Mesothelial cell of epicardium (in vitro differentiated cells): Measurements from ENCODE around the gene SLC48A1. TPM values are rescaled to one million over a fixed set of nuclear protein-coding genes. Genes with fewer than 3 reads are reported as not detected.
"Not testable (repeated sequence)": the region's sequence is repeated elsewhere in the genome, so short reads cannot be mapped to it uniquely, and the experiment has no call there.

ENCODE experiments used
- DNase-seq, 2 experiments: peaks; one replicate each; pipeline ENCODE4 v3.0.0; 2021; ENCODE audit warnings: low spot score in 2 of 2; ENCODE audit not compliant: unreplicated experiment in 2 of 2
- H3K27ac Mint-ChIP-seq: 2 replicates; pipeline ENCODE4 v1.8.0; 2021; ENCODE audit warnings: mixed read lengths
- H3K27me3 Mint-ChIP-seq: 2 replicates; pipeline ENCODE4 v1.8.0; 2021; ENCODE audit warnings: low read depth, mixed read lengths
- H3K36me3 Mint-ChIP-seq: 2 replicates; pipeline ENCODE4 v1.8.0; 2021; ENCODE audit warnings: mixed read lengths
- H3K4me1 Mint-ChIP-seq: 2 replicates; pipeline ENCODE4 v1.8.0; 2021; ENCODE audit warnings: mixed read lengths
- H3K4me3 Mint-ChIP-seq: 2 replicates; pipeline ENCODE4 v1.8.0; 2021; ENCODE audit warnings: mild to moderate bottlenecking, moderate library complexity, mixed read lengths
- H3K9me3 Mint-ChIP-seq: 2 replicates; pipeline ENCODE4 v1.8.0; 2021; ENCODE audit warnings: mixed read lengths
- total RNA-seq: library from RNA; stranded (reverse); gene quantifications from 3 replicates; pipeline ENCODE4 v1.2.1, GENCODE V29; 2021
- TF ChIP-seq, protein P1 (sequence below): fragments of 200-600 bp; sonication (generic); IDR thresholded peaks from one replicate; pipeline ENCODE4 v1.5.0; 2021; ENCODE audit warnings: antibody characterized with exemption; ENCODE audit not compliant: unreplicated experiment

The SLC48A1 gene
- total RNA-seq, 1 donor from 2014 or later: 27.7 TPM

DNA sequence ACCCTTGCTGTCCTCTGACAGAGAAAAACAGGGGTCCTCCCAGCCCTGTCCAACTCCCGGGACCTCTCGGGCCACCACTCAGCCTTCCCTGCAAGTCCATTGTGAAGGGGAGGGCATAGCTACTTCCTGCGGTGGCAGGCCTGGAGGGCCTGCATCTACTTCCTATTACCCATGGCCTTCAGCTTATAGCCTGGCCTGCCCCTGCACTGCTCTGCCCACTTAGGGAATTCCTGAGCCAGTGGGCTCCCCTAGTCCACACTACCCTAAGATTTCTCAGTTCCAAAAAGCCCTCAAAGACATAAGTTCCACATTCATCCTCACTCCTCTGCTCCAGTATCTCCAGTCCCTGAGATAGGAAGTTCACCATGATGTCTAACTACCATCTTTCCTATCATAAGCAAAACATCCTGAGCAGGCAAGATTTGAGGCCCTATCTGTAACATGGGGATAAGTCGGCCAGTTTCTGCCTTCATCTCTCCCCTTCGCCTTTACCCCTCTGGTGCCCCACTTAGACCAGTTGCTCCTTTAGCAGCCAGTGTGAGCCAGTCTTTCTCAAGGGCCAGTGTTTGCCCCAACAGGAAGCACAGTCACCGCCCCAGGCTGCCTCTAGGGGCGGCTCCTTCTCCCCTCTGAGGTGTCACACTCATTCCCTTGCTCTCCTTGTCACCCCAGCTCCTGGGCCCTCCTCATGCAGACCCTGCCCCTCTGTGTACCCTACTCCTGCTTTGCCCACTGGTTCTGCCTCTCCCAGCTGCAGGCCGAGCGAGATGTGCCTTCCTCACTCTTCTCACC lies 35.7 kb downstream of the SLC48A1 start:
- no peaks in the 10 kb centered on the region for H3K9me3 Mint-ChIP-seq
- H3K27ac Mint-ChIP-seq: peak overlapping the region; percentile 65
- H3K4me3 Mint-ChIP-seq: no peak overlapping the region

GRCh38 chr12:47809518-47809917 lies 36.5 kb downstream of the SLC48A1 start:
- not testable (repeated sequence) for H3K4me3 Mint-ChIP-seq, H3K36me3 Mint-ChIP-seq, DNase-seq, H3K9me3 Mint-ChIP-seq, H3K27me3 Mint-ChIP-seq
- peak overlapping the region; percentile 34 for H3K27ac Mint-ChIP-seq
- peaks cover 68% of the 10 kb centered on the region for H3K4me1 Mint-ChIP-seq

More for the DNA sequence above, 35.7 kb downstream of the SLC48A1 start:
- TF ChIP-seq, protein P1, sequence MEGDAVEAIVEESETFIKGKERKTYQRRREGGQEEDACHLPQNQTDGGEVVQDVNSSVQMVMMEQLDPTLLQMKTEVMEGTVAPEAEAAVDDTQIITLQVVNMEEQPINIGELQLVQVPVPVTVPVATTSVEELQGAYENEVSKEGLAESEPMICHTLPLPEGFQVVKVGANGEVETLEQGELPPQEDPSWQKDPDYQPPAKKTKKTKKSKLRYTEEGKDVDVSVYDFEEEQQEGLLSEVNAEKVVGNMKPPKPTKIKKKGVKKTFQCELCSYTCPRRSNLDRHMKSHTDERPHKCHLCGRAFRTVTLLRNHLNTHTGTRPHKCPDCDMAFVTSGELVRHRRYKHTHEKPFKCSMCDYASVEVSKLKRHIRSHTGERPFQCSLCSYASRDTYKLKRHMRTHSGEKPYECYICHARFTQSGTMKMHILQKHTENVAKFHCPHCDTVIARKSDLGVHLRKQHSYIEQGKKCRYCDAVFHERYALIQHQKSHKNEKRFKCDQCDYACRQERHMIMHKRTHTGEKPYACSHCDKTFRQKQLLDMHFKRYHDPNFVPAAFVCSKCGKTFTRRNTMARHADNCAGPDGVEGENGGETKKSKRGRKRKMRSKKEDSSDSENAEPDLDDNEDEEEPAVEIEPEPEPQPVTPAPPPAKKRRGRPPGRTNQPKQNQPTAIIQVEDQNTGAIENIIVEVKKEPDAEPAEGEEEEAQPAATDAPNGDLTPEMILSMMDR: no peak
- H3K27me3 Mint-ChIP-seq: no peaks in the 10 kb centered on the region
- H3K36me3 Mint-ChIP-seq: peaks cover 2% of the 10 kb centered on the region
- DNase-seq: no peak
- peaks cover 67% of the 10 kb centered on the region for H3K4me1 Mint-ChIP-seq

- DNase-seq: no peak
- Mint-ChIP-seq H3K27me3 (no peaks in the 10 kb centered on the region), H3K9me3 (no peaks in the 10 kb centered on the region), H3K27ac (peak overlapping the region; percentile 97), H3K36me3 (peaks cover 2% of the 10 kb centered on the region), H3K4me3 (no peak overlapping the region), H3K4me1 (peaks cover 64% of the 10 kb centered on the region)
- TF ChIP-seq, protein P1: no peak
Measured at GRCh38 chr12:47811072-47811396, 38.0 kb downstream of the SLC48A1 start.

GRCh38 chr12:47811581-47812484 lies 38.8 kb downstream of the SLC48A1 start:
- Mint-ChIP-seq H3K9me3 (no peaks in the 10 kb centered on the region), H3K4me3 (peak overlapping the region; percentile 51), H3K4me1 (peaks cover 72% of the 10 kb centered on the region), H3K36me3 (peaks cover 2% of the 10 kb centered on the region), H3K27ac (peak overlapping the region; percentile 97), H3K27me3 (no peaks in the 10 kb centered on the region)
- DNase-seq: no peak
- TF ChIP-seq, protein P1: no peak

DNA sequence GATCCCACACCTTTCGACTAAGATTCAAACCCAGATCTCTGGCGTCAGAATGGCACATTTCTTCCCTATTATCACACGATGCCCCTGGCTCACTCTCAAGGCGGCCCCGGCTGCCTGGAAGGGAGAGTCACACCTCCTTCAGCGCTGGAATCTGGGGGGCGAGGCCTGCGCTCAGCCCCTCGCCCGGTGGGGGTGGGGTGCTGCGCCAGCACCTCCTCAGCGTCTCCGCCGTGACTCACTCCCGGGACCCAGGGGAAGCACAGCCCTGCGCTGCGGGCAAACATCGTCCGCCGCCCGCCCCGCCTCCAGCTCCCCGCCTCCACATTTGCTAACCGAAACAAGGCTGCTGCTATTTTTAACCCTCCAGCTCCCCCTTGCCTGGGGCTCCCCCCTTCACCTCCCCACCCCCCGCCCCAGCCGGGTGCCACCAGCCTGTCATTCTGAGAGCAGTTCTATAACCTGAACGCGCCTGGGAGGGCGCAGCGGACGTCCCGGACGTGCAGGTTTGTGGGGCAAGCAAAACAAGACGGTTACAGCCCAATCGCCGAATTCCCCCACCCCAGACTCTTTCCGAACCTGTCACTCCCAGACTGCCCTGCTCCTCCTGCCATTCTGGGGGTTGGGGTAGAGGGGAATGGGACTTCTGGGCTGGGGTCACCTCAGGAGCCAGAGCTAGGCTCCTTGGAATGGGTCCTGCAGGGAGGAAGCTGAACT lies 39.9 kb downstream of the SLC48A1 start:
- no peaks in the 10 kb centered on the region for H3K9me3 Mint-ChIP-seq
- no peaks in the 10 kb centered on the region for H3K27me3 Mint-ChIP-seq
- H3K4me1 Mint-ChIP-seq: peaks cover 73% of the 10 kb centered on the region
- H3K27ac Mint-ChIP-seq: peak overlapping the region; percentile 97
- DNase-seq: peak; percentile 71 to 84
- TF ChIP-seq, protein P1: no peak
- H3K4me3 Mint-ChIP-seq: peak overlapping the region; percentile 51
- H3K36me3 Mint-ChIP-seq: peaks cover 2% of the 10 kb centered on the region
